GM18507 (cell line): Measurements from ENCODE around the gene TMPRSS6.

Experiments used
- DNase-seq: peaks from one replicate; pipeline ENCODE4 v3.0.0; 2011; ENCODE audit warnings: low read depth; ENCODE audit not compliant: insufficient read length; ENCODE audit errors: extremely low spot score
- FAIRE-seq: peaks from 2 replicates; lab custom pipeline; 2011; peaks lifted over from hg19 to GRCh38; lab: Jason Lieb, UNC

Gene TMPRSS6

DNA sequence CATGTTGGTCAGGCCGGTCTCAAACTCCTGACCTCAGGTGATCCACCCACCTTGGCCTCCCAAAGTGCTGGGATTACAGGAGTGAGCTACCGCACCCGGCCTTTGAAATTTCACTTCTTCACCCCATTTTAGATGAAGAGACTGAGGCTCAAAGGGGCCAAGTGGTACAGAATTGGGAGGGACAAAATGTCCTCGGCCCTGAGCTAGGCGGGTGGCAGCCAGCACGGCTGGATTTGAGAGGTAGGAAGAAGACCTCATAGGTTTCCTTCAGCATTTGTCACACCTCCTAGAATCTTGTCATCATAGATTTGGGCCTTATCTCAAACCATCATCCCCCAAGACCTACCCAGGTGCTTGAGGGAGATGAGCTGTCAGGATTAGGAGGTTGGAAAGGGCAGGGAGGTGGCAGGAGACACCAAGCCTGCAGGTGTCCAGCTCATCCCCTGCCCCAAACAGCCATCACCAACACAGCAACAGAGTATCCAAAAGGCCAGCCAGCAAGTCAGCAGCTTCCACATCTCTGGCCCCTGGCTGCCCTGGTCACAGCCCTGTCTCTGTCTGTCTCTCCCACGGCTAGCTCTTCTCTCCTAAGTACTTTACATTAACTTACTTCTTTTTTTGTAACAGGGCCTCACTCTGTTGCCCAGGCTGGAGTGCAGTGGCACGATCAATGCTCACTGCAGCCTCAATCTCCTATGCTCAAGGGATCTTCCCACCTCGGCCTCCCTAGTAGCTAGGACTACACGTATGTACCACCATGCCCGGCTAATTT is 11.2 kb upstream of the TMPRSS6 start:
- FAIRE-seq (no peak), DNase-seq (no peak)

DNA sequence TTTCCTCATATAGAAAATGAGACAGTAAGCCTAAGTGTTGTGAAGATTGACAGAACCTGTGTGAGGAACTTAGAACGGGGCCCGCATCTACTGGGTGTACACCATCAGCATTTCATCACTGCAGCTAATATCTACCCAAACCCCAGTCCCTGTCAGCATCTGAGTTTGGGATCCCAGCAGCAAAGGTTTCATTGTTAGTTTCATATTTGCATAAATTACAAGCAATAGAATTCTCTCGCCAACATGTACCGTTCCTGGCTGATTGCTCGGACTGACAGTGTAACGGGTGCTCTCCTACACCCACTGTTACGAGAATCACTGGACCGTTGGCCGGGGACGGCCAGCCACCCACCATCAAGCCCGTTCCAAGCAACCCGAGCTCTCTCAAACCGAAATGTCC is 10.4 kb upstream of the TMPRSS6 start:
- FAIRE-seq: peak; percentile 83
- no peak for DNase-seq

GRCh38 chr22:37118083-37118482 is 8.6 kb upstream of the TMPRSS6 start:
- FAIRE-seq (no peak), DNase-seq (no peak)

GRCh38 chr22:37117092-37117491 is 7.6 kb upstream of the TMPRSS6 start:
- DNase-seq (no peak), FAIRE-seq (no peak)

- no peak for DNase-seq
- no peak for FAIRE-seq
Observed at GRCh38 chr22:37115032-37115431, 5.5 kb upstream of the TMPRSS6 start.

GRCh38 chr22:37113757-37114156 is 4.2 kb upstream of the TMPRSS6 start:
- no peak for FAIRE-seq
- DNase-seq: no peak

DNA sequence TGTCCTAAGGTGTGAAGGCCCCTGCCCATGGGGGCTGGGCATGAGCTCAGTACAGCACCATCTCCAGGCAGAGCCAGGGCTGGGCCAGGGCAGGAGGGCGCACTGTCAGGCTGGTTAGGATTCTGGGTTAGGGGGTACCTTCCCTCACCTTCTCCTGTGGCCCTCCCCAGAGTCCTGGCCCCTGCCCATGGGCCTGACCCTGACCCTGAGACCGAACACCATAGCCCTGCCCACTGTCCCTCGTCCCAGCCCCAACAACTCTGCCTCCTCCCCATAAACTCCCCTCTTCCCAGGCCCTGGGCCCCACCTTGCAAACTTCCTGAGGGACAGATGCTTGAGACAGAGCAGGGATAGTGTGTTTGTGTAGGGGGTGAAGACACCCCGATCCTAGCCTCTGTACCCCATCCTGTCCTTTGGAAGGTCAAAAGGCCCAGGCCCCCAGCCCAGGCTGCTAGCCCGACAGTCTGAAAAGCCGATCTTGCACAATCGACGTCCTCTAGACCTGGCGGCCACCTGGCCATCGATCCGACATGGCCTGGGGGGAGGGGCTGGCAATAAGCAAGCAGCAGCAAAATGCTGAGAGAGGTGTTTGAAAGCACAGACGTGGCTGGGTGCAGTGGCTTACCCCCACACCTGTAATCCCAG is 2.7 kb upstream of the TMPRSS6 start:
- DNase-seq (no peak), FAIRE-seq (no peak)

DNA sequence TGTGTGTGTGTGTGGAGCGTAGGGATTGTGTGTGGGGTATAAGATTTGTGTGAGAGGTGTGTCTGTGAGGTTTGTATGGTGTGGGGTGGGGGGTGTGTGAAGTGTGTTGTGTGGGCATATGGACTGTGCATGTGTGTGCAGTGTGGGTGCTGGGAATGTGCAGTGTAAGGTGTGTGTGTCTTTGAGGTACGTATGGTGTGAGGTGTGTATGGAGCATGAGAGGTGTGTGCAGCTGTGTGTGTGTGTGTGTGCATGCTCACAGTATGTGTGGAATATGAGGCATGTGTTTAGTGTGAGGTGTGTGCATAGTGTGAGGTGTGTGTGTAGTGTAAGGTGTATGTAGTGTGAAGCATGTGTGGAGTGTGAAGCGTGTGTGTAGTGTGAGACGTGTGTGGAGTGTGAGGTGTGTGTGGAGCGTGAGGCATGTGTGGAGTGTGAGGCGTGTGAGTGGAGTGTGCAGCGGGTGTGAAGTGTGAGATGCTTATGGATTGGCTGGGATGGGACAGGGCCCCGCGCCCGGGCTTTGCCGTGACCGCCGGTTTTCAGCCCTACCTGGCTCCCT is 1.7 kb upstream of the TMPRSS6 start:
- no peak for DNase-seq
- no peak for FAIRE-seq

GRCh38 chr22:37107816-37108621 is 1.5 kb downstream of the TMPRSS6 start:
- DNase-seq (no peak), FAIRE-seq (no peak)

DNA sequence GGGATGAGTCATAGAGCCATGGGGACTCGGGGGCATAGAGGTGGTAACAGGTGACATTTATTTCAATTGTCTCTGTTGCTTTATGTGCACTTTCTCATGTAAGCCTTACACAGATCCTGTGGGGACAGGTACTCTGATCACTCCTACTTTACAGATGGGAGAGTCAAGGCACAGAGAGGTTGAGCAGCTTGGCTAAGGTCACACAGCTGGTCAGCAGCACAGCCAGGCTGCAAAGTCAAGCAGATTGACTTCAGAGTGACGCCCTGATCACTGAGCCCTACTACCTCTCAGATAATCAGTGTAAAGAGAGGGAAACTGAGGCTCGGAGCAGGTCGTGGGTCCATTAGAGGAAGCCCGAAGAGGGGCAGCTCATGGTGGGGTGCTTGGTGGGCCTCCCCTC is 3.5 kb downstream of the TMPRSS6 start:
- DNase-seq (no peak), FAIRE-seq (no peak)

DNA sequence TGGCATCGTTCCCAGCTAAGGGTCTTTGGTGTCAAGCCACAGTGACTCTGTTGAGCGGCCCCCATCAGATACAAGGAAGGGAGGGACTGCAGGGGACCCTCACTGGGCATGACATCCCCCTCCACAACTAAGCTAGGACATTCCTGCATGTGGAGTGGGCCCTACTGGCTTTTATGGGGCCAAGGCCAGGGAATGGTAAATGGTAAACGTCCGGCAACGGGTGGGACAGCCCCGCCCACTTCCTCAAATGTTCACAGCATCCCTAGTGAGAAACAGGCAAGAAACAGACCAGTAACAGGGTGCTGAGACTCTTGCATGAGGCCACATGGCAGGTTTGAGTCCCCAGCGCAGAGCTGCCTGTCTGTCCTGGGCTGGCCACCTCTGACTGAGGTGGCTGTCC is 4.4 kb downstream of the TMPRSS6 start:
- no peak for FAIRE-seq
- no peak for DNase-seq

DNA sequence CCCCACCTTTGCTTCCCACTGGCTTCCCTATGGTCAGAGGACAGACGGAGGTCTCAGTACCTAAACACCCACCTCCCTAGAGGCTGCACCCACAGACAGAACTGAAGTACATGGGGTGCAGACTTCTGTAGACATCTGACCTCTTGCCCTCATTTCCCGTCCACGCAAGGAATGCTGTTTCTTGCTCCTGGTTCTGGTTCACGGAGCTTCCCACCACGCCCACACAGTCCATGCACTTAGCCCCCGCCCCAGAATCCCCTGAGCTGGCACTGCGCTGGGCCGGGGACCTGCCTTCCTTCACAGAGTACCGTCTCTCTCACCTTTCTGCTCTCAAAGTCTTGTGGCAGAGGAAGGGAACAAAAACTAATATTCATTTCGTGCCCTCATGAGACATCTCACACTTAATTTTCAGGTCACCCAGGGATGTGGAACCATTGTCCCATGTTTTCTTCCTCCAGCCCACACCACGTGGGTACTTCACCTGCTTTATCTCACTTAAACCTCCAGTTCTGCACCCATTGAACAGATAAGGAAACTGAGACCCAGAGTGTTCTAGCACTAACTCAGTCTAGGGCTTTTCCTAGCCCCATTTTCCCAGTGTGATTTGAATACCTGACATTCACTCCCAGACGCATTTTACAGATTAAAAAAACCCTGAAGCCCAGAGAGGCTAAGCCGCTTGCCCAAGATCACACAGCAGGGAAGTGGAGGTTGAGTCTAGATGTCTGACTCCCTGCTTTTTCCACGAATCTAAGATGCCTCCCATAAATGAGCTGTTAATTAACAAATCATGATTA is 5.7 kb downstream of the TMPRSS6 start:
- FAIRE-seq: no peak

GRCh38 chr22:37103151-37103550 is 6.4 kb downstream of the TMPRSS6 start:
- DNase-seq (no peak), FAIRE-seq (no peak)

More for the DNA sequence above, 5.7 kb downstream of the TMPRSS6 start:
- DNase-seq: no peak

- FAIRE-seq (no peak), DNase-seq (no peak)
Observed at GRCh38 chr22:37101311-37102066, 8.0 kb downstream of the TMPRSS6 start.

DNA sequence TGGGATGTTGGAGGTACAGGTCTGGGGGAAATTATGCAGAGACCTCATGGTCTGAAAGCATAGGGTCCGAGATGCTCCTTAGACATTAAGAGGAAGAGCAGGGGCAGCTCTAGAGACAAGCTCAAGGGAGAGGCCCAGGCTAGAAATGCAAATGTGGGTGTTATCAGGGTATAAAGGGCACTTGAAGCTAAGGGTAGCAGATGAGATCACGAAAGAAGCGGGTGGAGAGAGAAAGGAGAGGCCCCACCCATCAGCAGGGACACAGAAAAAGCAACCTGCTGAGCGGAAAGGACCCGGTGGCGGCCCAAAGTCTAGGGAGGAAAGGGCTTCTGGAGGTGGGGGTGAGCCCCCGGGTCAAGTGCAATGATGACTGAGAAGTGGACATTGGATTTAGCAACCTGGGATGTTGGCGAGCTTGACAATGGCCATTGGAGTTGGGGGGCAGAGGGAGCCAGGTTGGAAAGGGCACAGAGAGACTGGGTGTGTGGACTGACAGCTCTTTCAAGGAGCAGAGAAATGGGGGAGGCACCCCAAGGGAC is 8.9 kb downstream of the TMPRSS6 start:
- DNase-seq (no peak), FAIRE-seq (peak; percentile 5)

GRCh38 chr22:37098976-37099591 is 10.4 kb downstream of the TMPRSS6 start:
- peak; percentile 33 for FAIRE-seq
- DNase-seq: no peak

- no peak for FAIRE-seq
- DNase-seq: no peak
Observed at GRCh38 chr22:37097346-37097745, 12.2 kb downstream of the TMPRSS6 start.

DNA sequence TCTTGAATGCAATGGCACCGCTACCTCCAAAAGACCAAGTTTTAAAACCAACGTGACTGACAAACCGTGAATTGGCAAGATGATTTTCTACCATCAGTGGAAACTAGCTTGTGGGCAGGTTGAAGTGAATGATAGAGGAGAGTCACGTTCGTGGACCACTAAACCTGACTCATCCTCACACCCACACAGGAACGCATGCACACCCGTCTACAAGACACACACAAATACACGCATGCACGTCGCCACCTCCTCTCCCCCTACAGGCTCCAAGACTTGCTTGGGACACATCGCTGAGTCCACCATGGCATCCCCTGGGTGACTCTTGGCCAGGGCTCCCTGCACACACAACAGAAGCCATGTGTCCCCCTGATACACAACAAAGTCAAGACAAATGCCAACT is 14.4 kb downstream of the TMPRSS6 start:
- FAIRE-seq (no peak), DNase-seq (no peak)
